Measurements from ENCODE around the gene MRPL57. TPM values are rescaled to one million over a fixed set of nuclear protein-coding genes. Genes with fewer than 3 reads are reported as not detected.
"Not testable (repeated sequence)": the region's sequence is repeated elsewhere in the genome, so short reads cannot be mapped to it uniquely, and the experiment has no call there.

MRPL57 gene
- total RNA-seq, 3 donors from 2014 or later, result 33.9 to 38.8 (median 36.4) TPM

DNA sequence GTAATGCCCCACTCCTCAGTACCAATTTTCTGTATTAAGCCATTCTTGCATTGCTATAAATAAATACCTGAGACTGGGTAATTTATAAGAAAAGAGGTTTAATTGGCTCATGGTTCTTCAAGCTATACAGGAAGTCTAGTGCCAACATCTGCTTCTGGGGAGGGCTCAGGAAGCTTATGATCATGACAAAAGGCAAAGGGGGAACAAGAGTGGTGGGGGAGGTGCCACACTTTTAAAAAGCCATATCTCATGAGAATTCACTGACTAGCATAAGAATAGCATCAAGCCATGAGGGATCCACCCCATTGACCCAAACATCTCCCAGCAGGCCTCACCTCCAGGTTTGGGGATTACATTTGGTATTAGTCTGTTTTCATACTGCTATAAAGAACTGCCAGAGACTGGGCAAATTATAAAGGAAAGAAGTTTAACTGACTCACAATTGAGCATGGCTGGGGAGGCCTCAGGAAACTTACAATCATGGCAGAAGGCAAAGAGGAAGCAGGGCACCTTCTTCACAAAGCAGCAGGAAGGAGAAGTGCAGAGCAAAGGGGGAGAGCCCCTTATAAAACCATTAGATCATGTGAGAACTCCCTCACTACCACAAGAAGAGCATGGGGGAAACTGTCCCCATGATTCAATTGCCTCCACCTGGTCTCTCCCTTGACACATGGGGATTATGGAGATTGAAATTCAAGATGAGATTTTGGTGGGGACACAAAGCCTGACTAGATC is 25.2 kb downstream of the MRPL57 start:
- H3K4me1 ChIP-seq; H3K9me3 ChIP-seq; H3K4me3 ChIP-seq; H3K27ac ChIP-seq; DNase-seq (ENCODE audit: low spot score in 2 of 2); intact Hi-C loops (cut with DNase I; ENCODE audit: low total_unique reads); H3K27me3 ChIP-seq; H3K36me3 ChIP-seq: not testable (repeated sequence)

DNA sequence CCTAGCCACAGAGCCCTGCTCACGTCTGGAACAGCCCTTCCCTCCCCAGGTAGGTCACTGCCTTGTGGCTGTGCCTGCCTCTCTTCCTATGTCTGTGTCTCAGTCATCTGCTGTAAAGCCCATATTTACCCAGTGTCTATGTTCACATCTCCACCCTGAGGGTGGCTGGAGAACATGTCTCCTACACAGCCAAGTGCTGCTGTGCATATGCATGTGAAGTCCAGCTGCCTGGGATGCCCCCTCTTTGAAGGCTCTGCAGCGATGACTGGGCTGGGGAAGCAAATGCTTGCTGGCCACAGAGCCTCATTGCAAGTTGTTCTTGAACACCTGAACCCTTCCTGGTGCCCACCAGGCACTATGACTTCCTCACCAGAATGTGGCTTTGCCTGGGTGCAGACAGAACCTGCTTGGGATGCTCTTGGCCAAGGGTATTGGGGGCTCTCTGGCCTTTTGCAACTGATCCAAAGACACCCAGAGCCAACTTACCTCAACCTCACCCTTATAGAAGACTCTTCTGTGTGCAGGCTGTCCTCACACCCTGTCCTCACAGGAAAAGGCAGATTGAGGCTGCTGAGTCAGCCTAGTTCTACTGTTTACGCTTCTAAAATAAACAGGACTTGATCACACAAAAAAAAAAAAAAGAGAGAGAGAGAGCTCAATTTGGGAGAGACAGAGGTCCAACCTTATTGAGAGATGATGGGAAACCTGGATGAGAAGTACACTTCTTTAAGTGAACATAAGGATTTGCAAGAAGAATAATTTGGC is 26.5 kb downstream of the MRPL57 start:
- no peak overlapping the region for H3K4me3 ChIP-seq
- H3K27ac ChIP-seq, result no peak overlapping the region
- no peaks in the 10 kb centered on the region for H3K27me3 ChIP-seq
- H3K4me1 ChIP-seq, result no peaks in the 10 kb centered on the region
- intact Hi-C loops (cut with DNase I; ENCODE audit: low total_unique reads), result no loop called here
- DNase-seq (ENCODE audit: low spot score in 2 of 2), result no peak
- H3K9me3 ChIP-seq, result no peaks in the 10 kb centered on the region
- TF ChIP-seq POLR2A (IDR thresholded peaks at IDR 0.05) (no peak), POLR2AphosphoS5 (IDR thresholded peaks at IDR 0.05) (no peak)
- TF ChIP-seq, protein P1, sequence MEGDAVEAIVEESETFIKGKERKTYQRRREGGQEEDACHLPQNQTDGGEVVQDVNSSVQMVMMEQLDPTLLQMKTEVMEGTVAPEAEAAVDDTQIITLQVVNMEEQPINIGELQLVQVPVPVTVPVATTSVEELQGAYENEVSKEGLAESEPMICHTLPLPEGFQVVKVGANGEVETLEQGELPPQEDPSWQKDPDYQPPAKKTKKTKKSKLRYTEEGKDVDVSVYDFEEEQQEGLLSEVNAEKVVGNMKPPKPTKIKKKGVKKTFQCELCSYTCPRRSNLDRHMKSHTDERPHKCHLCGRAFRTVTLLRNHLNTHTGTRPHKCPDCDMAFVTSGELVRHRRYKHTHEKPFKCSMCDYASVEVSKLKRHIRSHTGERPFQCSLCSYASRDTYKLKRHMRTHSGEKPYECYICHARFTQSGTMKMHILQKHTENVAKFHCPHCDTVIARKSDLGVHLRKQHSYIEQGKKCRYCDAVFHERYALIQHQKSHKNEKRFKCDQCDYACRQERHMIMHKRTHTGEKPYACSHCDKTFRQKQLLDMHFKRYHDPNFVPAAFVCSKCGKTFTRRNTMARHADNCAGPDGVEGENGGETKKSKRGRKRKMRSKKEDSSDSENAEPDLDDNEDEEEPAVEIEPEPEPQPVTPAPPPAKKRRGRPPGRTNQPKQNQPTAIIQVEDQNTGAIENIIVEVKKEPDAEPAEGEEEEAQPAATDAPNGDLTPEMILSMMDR (IDR thresholded peaks at IDR 0.05), result no peak
- no peaks in the 10 kb centered on the region for H3K36me3 ChIP-seq

DNA sequence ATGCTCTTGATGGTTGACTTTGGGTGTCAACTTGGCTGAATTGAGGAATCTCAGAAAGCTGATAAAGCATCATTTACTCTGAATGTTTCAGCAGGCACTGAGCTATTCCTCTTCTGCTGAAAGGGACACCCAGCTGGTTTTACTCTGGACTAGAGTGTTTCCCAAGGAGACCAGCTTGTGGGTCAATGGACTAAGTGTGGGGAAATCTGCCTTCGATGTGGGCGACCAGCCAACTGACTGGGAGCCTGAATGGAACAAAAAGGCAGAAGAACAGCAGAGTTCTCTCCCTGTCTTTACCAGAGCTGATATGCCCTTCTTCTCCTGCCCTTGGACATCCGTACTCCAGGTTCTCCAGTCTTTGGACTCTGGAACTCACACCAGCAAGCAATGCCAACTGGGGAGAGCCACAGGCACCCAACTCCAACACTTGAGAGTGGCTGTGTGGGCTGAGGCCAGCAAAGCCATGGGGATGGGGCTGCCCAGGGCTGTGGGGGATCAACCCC is 32.2 kb downstream of the MRPL57 start:
- intact Hi-C loops (cut with DNase I; ENCODE audit: low total_unique reads), result no loop called here
- TF ChIP-seq, protein P1 (IDR thresholded peaks at IDR 0.05), result no peak
- TF ChIP-seq POLR2AphosphoS5 (IDR thresholded peaks at IDR 0.05) (no peak), POLR2A (IDR thresholded peaks at IDR 0.05) (no peak)
- Histone ChIP-seq H3K4me3 (no peak overlapping the region), H3K4me1 (no peaks in the 10 kb centered on the region), H3K9me3 (peaks cover 0 to 7% of the 10 kb centered on the region in 2 donors), H3K27me3 (no peaks in the 10 kb centered on the region), H3K36me3 (no peaks in the 10 kb centered on the region), H3K27ac (no peak overlapping the region)
- DNase-seq (ENCODE audit: low spot score in 2 of 2), result no peak

DNA sequence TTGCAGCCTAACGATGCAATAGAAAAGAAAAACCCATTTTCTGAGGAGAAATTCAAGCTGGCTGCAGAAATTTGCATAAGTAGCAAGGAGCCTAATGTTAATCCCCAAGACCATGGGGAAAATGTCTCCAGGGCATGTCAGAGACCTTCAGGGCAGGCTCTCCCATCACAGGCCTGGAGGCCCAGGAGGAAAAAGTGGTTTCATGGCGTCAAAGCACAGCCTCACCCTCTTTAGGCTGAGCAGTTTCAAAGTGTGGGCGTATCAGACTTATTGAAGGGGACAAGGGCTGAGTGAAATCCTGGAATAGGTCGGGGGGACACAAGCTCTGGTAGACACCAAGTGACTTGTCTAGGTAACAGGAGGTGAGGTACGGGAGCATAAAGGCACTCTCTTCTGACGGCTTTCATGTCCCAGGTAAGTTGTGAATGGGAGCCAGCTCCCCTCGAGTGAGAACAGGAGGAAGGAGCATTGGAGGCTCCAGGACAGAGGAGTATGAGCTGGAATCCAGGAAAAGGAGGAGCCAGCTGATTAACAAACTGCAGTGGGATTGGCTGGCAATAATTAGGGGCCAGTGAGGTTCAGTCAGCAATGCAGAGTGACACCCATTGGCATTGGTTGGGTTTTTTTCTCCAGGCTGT is 35.8 kb downstream of the MRPL57 start:
- H3K4me1 ChIP-seq, result no peaks in the 10 kb centered on the region
- H3K27ac ChIP-seq, result no peak overlapping the region
- peaks cover 0 to 7% of the 10 kb centered on the region in 2 donors for H3K9me3 ChIP-seq
- intact Hi-C loops (cut with DNase I; ENCODE audit: low total_unique reads), result no loop called here
- H3K27me3 ChIP-seq, result no peaks in the 10 kb centered on the region
- no peak for TF ChIP-seq POLR2AphosphoS5 (IDR thresholded peaks at IDR 0.05)
- TF ChIP-seq POLR2A (IDR thresholded peaks at IDR 0.05), result no peak
- TF ChIP-seq, protein P1 (IDR thresholded peaks at IDR 0.05), result no peak
- DNase-seq (ENCODE audit: low spot score in 2 of 2), result no peak
- H3K4me3 ChIP-seq, result no peak overlapping the region
- no peaks in the 10 kb centered on the region for H3K36me3 ChIP-seq

DNA sequence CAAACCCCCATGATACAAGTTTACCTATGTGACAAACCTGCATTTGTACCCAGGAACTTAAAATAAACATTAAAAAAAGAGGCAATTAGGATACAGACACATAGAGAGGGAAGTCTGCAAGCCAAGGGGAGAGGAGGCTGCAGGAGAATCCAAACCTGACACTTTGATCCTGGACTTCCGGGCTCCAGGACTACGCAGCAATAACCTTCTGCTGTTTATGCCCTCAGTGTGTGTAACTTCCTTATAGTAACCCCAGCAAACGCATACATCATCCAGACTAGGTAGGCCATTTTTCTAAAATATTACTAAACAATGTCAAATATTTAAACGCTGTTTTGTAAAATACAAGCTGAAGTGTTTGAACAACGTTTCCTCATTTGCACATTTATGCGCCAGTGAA is 39.0 kb downstream of the MRPL57 start:
- H3K4me1 ChIP-seq; H3K36me3 ChIP-seq; DNase-seq (ENCODE audit: low spot score in 2 of 2); H3K27ac ChIP-seq; H3K27me3 ChIP-seq; intact Hi-C loops (cut with DNase I; ENCODE audit: low total_unique reads); H3K4me3 ChIP-seq; H3K9me3 ChIP-seq: not testable (repeated sequence)

DNA sequence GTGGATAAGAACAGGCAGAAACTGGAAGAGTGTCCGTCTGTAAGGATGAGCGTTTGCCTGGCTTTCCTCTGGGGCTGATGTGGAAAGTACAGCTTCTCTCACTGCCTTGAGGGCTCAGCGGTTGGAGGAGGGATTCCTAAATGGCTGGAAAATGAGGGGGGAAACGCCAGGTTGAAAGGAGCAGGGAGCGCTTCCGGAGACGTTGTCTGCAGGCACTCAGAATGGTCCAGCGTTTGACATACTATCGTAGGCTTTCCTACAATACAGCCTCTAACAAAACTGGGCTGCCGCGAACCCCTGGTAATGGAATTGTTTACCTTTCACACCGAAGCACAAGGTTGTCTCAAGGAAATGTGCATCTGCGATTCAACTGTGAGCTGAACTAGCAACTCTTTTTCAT is 39.9 kb downstream of the MRPL57 start:
- no peaks in the 10 kb centered on the region for H3K27me3 ChIP-seq
- H3K4me3 ChIP-seq, result peak overlapping the region in 1 of 3 donors; percentile 25
- H3K36me3 ChIP-seq, result no peaks in the 10 kb centered on the region
- intact Hi-C loops (cut with DNase I; ENCODE audit: low total_unique reads), result no loop called here
- no peak overlapping the region for H3K27ac ChIP-seq
- no peaks in the 10 kb centered on the region for H3K4me1 ChIP-seq
- TF ChIP-seq POLR2AphosphoS5 (IDR thresholded peaks at IDR 0.05) (no peak), POLR2A (IDR thresholded peaks at IDR 0.05) (no peak)
- TF ChIP-seq, protein P1 (IDR thresholded peaks at IDR 0.05), result no peak
- peaks cover 6 to 10% of the 10 kb centered on the region in 2 donors for H3K9me3 ChIP-seq
- DNase-seq (ENCODE audit: low spot score in 2 of 2), result no peak

Data from breast epithelium (tissue), 4 donors.